GM19438 (cell line): ENCODE measurements around the gene CDK5RAP2.
"Not testable (repeated sequence)": the region's sequence is repeated elsewhere in the genome, so short reads cannot be mapped to it uniquely, and the experiment has no call there.

Experiments used
- ATAC-seq: cut with Tn5 transposase; IDR thresholded peaks from one replicate; pipeline ENCODE4 v1.9.1; 2021; ENCODE audit warnings: low read depth; ENCODE audit not compliant: unreplicated experiment

CDK5RAP2 gene

DNA sequence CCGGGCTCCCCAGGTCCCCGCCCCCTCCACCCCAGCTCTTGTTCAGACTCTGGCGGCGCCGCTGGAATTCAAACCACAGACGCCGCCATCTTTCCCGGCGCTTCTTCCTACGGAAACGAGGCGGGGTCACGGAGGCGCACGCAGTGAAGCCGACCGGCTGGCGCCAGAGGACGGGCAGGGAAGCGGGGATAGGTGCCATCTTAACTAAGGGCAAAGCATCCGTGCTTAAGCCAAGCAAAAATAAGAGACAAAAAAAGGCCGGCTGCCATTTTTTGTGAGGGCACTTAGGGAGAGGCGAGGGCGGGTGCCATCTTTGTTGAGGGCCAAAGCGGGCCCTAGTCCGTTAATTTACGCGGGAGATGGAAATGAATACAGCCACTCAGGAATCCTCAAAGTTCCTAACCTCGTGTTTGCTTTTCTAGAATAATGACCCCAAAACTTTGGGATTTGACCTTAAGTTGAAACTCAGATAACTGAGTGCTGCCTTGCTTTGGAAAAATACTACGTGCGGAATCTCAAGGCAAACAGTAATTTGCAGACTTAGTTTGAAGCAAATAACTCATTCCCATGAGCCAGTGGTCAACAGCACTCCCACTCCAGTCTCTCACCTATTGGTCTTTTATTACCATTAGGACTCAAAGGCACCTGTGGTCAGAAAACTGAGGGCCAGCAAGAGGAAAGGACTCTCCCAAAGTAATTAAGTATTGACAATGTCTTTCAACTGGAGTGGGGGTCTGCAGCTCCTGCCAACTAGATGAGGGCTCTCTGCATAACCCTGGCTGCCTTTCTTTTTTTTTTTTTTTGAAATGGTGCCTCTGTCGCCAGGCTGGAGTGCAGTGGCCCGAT is at the start of gene CDK5RAP2:
Gene CDK5RAP2, minus strand, starts transcription at position 117 of the 846 bp plus-strand sequence. CDS start 189 bp downstream, outside the sequence.
- ATAC-seq, result peak; percentile 98

DNA sequence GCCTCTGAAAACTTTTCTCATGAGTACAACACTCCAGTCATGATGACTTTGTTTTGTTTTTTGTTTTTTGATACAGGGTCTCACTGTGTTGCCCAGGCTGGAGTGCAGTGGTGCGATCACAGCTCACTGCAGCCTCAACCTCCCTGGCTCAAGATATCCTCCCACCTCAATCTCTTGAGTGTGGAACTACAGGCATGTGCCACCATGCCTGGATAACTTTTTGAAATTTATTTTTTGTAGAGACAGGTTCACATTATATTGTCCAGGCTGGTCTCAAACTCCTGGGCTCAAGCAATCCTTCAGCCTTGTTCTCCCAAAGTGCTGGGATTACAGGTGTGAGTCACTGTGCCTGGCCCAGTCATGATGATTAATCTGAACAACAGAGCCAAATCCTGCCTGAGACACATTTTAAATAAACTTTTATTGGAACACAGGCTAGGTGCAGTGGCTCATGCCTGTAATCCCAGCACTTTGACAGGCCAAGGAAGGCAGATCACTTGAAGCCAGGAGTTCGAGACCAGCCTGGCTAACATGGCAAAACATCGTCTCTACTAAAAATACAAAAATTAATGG is 49.0 kb upstream of the CDK5RAP2 start:
- not testable (repeated sequence) for ATAC-seq

GRCh38 chr9:120628207-120628924 is 48.4 kb upstream of the CDK5RAP2 start:
- no peak for ATAC-seq

DNA sequence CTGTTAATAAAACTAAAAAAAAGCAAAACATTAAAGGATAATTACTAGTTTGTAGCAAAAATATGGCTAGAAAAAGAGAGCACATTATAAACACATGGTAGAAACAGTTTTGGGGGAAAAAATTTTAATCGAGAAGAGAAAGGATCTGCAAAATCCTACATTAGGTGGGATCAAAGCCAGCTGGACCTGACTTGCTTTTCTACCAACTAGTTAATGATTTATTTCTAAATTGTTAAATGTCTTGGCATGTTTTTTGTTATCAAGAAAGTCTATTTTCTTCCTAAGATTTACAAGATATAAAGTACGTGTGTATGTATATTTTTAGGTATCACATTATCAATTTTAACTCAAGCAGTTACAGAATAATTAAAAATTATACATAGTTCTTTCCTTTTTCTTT is 47.1 kb upstream of the CDK5RAP2 start:
- ATAC-seq, result no peak

- ATAC-seq, result no peak
These were observed 46.5 kb upstream of the CDK5RAP2 start for GRCh38 chr9:120626512-120626911.

DNA sequence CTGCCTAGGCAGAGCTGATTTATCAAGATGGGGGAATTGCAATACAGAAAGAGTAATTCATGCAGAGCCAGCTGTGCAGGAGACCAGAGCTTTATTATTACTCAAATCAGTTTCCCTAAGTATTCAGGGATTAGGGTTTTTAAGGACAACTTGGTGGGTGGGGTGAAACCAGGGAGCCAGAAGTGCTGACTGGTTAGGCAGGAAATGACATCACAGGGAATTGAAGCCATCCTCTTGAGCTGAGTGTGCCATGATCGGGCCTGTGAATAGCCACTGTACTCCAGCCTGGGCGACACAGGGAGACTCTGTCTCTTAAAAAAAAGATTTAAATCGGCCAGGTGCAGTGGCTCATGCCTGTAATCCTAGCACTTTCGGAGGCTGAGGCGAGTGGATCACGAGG is 45.3 kb upstream of the CDK5RAP2 start:
- ATAC-seq, result no peak

GRCh38 chr9:120622790-120623189 is 42.8 kb upstream of the CDK5RAP2 start:
- no peak for ATAC-seq

GRCh38 chr9:120621941-120622340 is 42.0 kb upstream of the CDK5RAP2 start:
- no peak for ATAC-seq

- no peak for ATAC-seq
These were observed 40.0 kb upstream of the CDK5RAP2 start for GRCh38 chr9:120619751-120620655.

DNA sequence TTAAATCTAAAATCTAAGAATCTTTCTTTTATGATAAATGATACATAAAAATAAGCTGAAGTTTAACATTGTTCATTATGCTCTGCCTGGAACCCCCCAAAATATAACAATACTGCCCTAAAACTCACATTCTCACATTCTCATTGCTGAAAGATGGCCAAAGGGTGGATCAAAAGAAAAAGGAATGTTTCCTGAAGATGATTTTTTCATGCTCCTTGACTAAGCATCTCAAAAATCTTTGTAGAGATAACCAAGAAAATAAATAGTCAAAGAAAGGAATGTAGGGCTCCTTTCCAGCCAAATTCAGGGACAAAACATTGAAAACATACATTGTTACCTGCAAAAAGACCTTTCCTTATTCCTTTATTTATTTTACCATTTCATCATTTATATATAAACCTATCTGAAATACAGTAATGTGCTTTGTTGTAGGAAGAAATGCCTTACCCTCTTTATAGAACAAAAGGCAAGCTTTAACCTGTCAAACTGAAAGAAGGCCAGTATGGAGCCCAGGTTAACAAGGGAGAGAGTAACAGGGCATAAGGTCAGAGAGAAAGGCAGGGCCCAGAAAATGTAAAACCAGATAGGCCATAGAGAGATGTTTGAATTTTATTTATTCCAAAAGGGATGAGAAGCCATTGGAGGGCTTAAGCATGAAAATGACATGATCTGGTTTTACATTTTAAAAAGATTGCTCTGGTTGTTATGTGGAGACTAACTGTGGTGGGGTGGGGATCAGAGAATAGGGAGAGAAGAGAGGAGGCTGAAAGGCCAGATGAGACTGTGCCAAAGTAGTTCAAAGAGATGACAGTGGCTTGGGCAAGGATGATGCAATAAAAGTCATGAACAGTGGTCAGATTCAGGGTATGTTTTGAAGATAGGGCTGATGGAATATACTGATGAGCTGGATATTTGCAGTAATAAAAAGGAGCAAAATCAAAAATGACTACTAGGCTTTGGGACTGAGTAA is 37.3 kb upstream of the CDK5RAP2 start:
- no peak for ATAC-seq

DNA sequence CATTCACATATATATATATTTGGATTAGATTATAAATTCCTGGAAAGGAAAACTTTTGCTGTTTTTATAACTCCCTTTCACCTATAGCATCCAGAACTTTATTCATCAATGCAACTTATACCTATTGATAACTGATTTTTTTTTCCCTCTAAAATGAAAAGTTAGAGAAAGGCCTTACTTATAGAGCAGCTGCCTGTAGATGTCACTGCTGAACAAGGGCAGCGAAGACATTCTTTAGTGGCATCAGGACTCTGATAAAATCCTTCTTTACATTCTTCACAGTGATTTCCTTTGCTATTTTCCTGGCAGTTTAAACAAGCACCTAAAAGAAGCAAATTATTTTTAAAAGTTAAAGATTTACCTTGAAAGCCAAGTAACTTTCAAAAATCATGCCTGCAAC is 32.3 kb upstream of the CDK5RAP2 start:
- no peak for ATAC-seq

GRCh38 chr9:120611690-120612068 is 31.7 kb upstream of the CDK5RAP2 start:
- ATAC-seq, result no peak

DNA sequence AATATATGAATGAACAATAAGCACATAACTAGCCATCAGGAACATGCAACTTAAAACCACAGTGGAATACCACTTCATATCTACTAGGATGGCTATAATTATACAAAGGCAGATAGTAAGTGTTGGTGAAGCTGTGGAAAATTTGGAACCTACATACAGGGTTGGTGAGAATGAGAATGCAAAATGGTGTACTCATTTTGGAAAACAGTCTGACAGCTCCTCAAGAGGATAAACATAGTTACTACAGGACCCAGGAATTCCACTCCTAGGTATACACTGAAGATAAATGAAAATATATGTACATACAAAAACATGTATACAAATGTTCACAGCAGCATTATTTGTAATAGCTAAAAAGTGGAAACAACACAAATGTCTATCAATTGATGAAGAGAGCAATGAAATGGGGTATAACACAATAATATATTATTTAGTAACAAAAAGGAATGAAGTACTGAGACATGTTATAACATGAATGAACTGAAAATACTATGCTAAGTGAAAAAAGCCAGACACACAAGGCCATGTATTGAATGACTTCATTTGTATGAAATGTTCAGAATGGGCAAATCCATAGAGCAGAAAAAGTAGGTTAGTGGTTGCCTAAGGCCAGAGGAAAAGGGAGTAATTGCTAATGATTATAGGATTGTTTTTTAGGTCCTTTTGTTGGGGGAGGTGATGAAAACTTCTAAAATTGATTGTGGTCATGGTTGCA is 31.2 kb upstream of the CDK5RAP2 start:
- ATAC-seq, result no peak

DNA sequence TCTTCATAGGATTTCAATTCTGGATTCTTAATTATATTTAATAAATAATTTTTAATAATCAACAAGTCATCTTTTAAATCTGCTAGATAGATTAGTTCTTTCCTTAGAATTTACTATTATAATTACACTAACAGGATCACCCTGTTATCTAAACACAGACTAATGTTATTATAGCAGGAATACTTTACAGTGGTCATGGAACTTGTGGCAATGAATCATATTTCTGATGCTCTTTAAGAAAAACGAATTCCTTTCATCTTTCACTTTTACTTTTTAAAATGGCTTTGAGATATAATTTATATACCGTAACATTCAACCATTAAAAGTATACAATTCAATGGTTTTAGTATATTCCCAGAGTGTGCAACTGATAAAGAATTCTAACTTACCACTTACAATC is 29.7 kb upstream of the CDK5RAP2 start:
- ATAC-seq, result no peak

GRCh38 chr9:120608421-120608820 is 28.5 kb upstream of the CDK5RAP2 start:
- ATAC-seq, result no peak

DNA sequence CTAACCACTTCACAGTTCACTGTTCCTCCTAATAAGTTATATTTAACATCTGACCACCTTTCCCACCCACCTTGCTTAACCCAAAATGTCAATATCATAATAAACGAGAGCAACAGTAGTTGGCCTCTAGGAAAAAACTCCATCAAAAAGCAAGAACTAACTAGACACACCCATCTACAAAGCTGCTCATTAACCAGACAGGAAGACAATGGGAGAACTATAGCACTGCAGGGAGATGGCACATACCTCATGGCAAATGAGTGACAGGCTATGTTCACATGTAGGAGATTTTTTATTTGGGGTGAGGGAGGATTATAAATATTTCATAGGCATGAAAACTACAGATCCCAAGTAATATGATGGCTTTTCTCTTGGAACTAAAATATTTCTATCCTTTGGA is 23.6 kb upstream of the CDK5RAP2 start:
- no peak for ATAC-seq

DNA sequence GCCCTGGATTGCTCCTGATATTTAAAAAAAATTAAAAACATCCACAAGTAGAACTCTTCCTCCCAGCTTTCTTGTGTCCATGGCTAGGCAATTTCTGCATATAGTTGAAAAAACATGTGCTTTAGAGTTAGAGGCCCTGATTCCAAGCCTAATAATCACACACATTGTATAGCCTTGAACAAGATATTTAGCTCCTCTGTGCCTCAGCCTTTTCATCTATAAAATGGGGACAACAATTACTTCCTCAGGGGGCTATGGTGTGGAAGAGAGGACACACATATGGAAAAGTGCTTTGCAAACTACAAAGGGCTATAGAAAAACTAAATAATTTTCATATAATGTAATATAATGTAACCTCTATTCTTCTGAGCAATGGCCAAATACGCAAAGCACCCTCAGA is 23.0 kb upstream of the CDK5RAP2 start:
- ATAC-seq, result no peak

DNA sequence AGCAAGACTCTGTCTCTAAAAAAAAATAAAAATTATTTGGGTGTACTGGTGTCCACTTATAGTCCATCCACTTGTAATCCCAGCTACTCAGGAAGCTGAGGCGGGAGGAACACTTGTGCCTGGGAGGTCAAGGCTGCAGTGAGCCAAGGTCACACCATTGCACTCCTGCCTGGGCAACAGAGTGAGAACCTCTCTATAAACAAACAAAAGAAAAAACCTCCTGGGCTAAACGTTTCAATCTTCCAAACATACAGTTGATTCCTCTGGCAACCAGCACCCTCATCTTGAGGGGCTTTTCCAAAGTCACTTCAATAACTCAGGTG is 13.9 kb upstream of the CDK5RAP2 start:
- no peak for ATAC-seq
